Measurements from ENCODE around the gene ABCC12. TPM values are rescaled to one million over a fixed set of nuclear protein-coding genes. Genes with fewer than 3 reads are reported as not detected.
"Not testable (repeated sequence)": the region's sequence is repeated elsewhere in the genome, so short reads cannot be mapped to it uniquely, and the experiment has no call there.

Gene ABCC12
- total RNA-seq, 2 donors from 2014 or later, result not detected

GRCh38 chr16:48181746-48182520 lies 26.1 kb upstream of the ABCC12 start:
- not testable (repeated sequence) for DNase-seq; H3K9me3 ChIP-seq (ENCODE audit: control insufficient read depth, low read length, poor library complexity, severe bottlenecking); H3K36me3 Mint-ChIP-seq (ENCODE audit: low read depth); H3K4me1 Mint-ChIP-seq; H3K4me3 Mint-ChIP-seq; H3K27ac Mint-ChIP-seq; ATAC-seq
- peaks cover 19% of the 10 kb centered on the region for H3K27me3 Mint-ChIP-seq

DNA sequence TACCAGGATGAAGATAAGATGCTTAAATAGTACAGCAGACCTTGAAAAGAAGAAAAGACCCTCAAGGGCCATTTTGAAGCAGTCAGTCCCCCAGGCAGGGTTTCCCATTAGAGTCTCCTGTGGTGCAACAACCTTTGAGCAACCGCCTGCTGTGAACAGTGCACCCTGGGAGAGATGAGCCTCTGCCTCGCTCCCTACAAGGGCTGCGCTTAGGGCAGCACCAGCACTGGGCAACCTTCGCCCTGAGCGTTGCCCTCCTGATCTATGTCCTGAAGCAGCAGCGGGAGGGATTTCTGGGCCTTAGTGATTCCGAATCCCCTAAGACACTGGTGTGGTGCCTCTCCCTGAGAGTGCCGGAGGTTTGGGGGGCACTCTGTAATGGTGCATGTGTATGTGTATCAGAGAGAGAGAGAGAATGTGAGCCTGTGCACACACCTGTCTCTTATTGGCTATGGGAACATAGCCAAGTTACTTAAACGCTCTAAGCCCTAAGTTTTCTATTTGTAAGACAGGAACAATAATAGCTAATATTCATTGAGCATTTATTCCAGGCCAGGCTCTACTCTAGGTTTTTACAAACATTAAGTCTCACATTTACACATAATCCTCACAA lies 25.2 kb upstream of the ABCC12 start:
- H3K27ac Mint-ChIP-seq, result no peak overlapping the region
- peaks cover 2% of the 10 kb centered on the region for H3K36me3 Mint-ChIP-seq (ENCODE audit: low read depth)
- H3K4me3 Mint-ChIP-seq, result no peak overlapping the region
- H3K4me1 Mint-ChIP-seq, result peaks cover 4% of the 10 kb centered on the region
- H3K27me3 Mint-ChIP-seq, result peaks cover 26% of the 10 kb centered on the region
- DNase-seq, result no peak
- ATAC-seq, result no peak
- no peaks in the 10 kb centered on the region for H3K9me3 ChIP-seq (ENCODE audit: control insufficient read depth, low read length, poor library complexity, severe bottlenecking)

DNA sequence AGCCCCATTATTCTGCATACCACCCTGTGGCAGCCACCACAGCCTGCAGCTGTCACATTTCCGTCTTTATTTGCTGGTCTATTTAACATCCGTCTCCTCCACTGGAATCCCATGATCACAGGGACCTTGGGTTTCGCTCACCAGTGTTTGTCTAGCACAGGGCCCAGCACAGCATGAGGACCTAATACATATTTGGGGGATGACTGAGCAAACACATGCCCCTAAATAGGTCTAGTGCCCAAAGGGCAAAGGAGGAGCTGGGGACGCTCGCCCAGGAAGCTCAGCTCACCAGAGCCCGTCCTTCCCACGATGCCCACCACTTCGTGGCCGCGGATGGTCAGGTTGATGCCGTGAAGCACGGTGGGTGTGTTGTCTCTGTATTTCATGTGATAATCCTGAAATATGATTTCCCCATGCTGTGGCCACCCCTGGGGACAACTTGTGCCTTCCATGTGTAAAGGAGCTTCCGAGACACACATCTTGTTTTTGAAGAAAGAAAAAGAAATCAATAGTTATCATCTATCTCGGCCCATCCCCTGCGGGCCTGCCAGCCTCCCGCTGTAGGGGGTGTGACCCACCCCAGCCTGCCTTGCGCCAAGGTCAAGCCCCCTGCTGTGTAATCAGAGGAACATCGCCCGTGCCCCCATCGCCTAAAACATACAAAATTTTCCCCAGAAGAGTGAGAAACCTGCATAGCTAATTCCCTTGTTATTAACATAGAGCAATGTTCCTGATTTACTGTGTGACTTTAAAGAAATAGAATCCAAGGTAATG lies 21.0 kb upstream of the ABCC12 start:
- Mint-ChIP-seq H3K27me3 (peaks cover 23% of the 10 kb centered on the region), H3K36me3 (ENCODE audit: low read depth) (no peaks in the 10 kb centered on the region), H3K4me3 (no peak overlapping the region), H3K27ac (no peak overlapping the region), H3K4me1 (peaks cover 2% of the 10 kb centered on the region)
- ATAC-seq (no peak), DNase-seq (no peak)
- no peaks in the 10 kb centered on the region for H3K9me3 ChIP-seq (ENCODE audit: control insufficient read depth, low read length, poor library complexity, severe bottlenecking)

- Mint-ChIP-seq H3K27ac (no peak overlapping the region), H3K27me3 (peaks cover 29% of the 10 kb centered on the region), H3K36me3 (ENCODE audit: low read depth) (no peaks in the 10 kb centered on the region)
Measured at GRCh38 chr16:48173889-48174288, 18.1 kb upstream of the ABCC12 start.

DNA sequence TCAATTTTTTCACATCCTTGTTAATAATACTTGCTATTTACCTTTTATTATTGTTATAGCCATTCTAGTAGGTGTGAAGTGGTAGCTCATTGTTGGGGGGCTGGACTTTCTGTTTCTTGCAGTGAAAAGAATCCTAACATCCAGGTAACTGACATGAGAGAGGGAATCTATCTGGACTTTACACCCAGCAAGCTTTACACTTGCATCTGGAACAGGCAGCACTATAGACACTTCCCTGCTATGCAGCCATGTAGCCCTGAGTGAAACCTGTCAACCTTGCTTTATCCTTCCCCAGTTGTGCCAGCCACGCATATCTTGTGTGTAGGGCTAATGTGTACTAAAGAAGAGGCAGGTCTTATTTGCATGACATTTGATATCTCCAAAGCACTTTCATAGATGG lies 16.9 kb upstream of the ABCC12 start:
- H3K27me3 Mint-ChIP-seq, result peaks cover 29% of the 10 kb centered on the region
- peaks cover 2% of the 10 kb centered on the region for H3K4me1 Mint-ChIP-seq
- H3K27ac Mint-ChIP-seq, result no peak overlapping the region
- ATAC-seq (no peak), DNase-seq (no peak)
- no peak overlapping the region for H3K4me3 Mint-ChIP-seq
- no peaks in the 10 kb centered on the region for H3K9me3 ChIP-seq (ENCODE audit: control insufficient read depth, low read length, poor library complexity, severe bottlenecking)
- no peaks in the 10 kb centered on the region for H3K36me3 Mint-ChIP-seq (ENCODE audit: low read depth)

More at GRCh38 chr16:48173889-48174288, 18.1 kb upstream of the ABCC12 start:
- DNase-seq (no peak), ATAC-seq (no peak)
- no peaks in the 10 kb centered on the region for H3K9me3 ChIP-seq (ENCODE audit: control insufficient read depth, low read length, poor library complexity, severe bottlenecking)
- H3K4me1 Mint-ChIP-seq, result peaks cover 2% of the 10 kb centered on the region
- H3K4me3 Mint-ChIP-seq, result no peak overlapping the region

- Mint-ChIP-seq H3K27ac (no peak overlapping the region), H3K27me3 (peaks cover 10% of the 10 kb centered on the region), H3K36me3 (ENCODE audit: low read depth) (no peaks in the 10 kb centered on the region), H3K4me1 (peaks cover 5% of the 10 kb centered on the region), H3K4me3 (no peak overlapping the region)
- DNase-seq (no peak), ATAC-seq (no peak)
- no peaks in the 10 kb centered on the region for H3K9me3 ChIP-seq (ENCODE audit: control insufficient read depth, low read length, poor library complexity, severe bottlenecking)
Measured at GRCh38 chr16:48169896-48170295, 14.1 kb upstream of the ABCC12 start.

- no peaks in the 10 kb centered on the region for H3K36me3 Mint-ChIP-seq (ENCODE audit: low read depth)
- H3K4me1 Mint-ChIP-seq, result peaks cover 8% of the 10 kb centered on the region
- no peak overlapping the region for H3K27ac Mint-ChIP-seq
- DNase-seq (no peak), ATAC-seq (no peak)
- H3K27me3 Mint-ChIP-seq, result peaks cover 7% of the 10 kb centered on the region
- H3K9me3 ChIP-seq (ENCODE audit: control insufficient read depth, low read length, poor library complexity, severe bottlenecking), result no peaks in the 10 kb centered on the region
- no peak overlapping the region for H3K4me3 Mint-ChIP-seq
Measured at GRCh38 chr16:48168075-48168474, 12.3 kb upstream of the ABCC12 start.

DNA sequence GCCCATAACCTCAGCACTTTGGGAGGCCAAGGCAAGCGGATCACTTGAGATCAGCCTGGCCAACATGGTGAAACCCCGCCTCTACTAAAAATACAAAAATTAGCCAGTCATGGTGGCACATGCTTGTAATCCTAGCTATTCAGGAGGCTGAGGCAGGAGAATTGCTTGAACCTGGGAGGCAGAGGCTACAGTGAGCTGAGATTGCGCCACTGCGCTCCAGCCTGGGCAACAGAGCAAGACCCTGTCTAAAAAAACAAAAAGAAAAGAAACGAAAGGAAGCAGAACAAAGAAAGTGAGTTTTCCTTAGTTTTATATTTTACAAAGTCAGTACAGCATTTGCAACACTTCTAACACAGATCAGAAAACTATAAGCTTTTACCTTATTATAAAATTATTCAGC lies 10.8 kb upstream of the ABCC12 start:
- H3K4me1 Mint-ChIP-seq; H3K27ac Mint-ChIP-seq; H3K36me3 Mint-ChIP-seq (ENCODE audit: low read depth); ATAC-seq; H3K9me3 ChIP-seq (ENCODE audit: control insufficient read depth, low read length, poor library complexity, severe bottlenecking); DNase-seq; H3K4me3 Mint-ChIP-seq: not testable (repeated sequence)
- peaks cover 14% of the 10 kb centered on the region for H3K27me3 Mint-ChIP-seq

DNA sequence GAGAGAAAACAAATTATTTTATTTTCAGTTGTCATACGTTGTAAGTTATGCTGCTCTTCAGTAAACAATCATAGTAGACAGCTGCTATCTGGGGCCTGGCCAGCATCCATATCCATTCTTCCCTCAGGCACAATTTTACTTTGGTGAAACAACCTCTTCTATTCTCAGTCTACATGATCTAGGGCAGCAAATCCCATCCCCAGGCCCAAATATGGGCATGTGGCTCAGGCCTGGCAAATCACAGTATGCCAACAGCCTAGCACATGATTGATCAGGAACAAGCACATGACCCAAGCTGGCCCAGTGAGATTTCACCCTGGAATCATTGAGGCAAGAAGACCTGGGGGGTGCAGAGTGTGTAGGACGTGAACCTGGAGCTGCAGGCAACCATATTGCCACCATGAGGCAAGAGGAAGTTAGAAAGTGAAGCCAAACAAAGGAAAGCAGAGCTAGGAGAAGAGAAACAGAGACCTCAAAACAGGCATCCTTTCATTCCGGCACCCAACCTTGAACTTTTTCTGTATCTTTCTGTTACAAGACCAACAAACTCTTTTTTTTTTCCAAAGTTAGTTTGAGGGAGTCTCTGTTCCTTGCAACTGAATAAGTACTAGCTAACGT lies 10.3 kb upstream of the ABCC12 start:
- DNase-seq (no peak), ATAC-seq (no peak)
- Mint-ChIP-seq H3K4me1 (peaks cover 8% of the 10 kb centered on the region), H3K27me3 (peaks cover 16% of the 10 kb centered on the region), H3K4me3 (no peak overlapping the region), H3K27ac (no peak overlapping the region), H3K36me3 (ENCODE audit: low read depth) (no peaks in the 10 kb centered on the region)
- no peaks in the 10 kb centered on the region for H3K9me3 ChIP-seq (ENCODE audit: control insufficient read depth, low read length, poor library complexity, severe bottlenecking)

DNA sequence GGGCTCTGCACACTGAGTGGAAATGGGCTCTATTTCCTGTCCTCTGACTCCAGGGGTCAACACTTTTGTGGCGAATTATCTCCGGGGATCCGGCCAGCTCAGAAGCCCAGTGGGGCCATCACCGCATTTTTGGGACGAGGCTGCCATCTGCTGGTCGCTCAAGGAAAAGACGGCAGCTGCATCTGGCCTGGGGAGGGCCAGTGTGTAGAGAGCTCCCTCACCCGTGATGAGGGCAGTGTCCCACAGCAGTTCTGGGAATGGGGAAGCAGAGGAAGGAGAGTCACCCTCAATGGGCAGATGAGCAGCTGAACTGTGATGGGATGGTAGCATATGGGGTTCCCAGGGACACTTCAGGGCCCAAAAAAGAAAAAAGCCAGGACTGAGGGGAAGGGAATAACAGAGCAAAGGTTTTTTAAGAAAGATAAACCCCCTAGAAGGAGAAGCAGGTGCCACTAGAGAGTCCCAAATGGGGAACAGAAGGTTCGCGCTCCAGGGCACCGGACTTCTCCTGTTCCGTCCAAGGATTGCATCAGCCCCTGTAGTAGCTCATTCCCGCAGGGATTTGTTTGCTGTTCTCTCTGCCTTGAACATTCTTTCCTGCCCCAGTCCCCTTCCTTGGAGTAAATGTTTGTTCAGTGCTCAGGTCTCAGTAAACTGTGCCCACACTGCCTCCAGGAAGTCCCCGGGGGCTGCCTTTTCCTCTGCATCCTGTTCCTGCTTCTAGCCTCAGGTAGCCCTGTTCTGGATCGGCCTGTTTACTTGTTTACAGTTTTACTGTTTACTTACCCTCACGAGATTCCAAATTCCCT lies 9.3 kb upstream of the ABCC12 start:
- Mint-ChIP-seq H3K27ac (peak overlapping the region; percentile 21), H3K27me3 (peaks cover 11% of the 10 kb centered on the region), H3K4me3 (peak overlapping the region; percentile 19), H3K4me1 (peaks cover 8% of the 10 kb centered on the region), H3K36me3 (ENCODE audit: low read depth) (no peaks in the 10 kb centered on the region)
- no peaks in the 10 kb centered on the region for H3K9me3 ChIP-seq (ENCODE audit: control insufficient read depth, low read length, poor library complexity, severe bottlenecking)
- DNase-seq (peak; percentile 46 to 55 (median 47)), ATAC-seq (peak; percentile 86)

DNA sequence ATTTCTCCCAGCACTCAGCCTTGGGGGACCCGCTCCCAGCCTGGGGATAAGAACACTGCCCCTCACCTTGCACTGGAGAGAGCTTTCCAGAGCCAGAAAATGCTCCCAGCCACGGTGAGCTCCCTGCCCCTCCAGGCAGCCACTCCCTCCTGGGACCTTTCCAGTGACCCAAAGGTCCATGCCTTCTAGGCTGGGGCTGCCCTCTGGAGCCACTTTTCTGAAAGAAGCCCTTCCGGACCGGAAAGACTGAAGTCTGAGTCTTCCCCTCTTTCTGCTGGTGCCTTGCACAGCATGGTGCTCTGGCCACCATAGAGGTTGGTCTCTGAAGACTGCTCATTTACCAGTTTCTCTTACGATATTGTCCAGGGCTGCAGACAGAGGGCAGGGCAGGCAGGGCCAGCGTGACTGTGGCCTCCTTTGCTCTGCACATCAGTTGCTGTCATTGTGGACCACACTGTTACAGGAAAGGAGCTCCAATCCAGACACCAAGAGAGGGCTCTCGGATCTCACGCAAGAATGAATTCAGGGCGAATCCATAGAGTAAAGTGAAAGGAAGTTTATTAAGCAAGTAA lies 7.1 kb upstream of the ABCC12 start:
- Mint-ChIP-seq H3K36me3 (ENCODE audit: low read depth) (no peaks in the 10 kb centered on the region), H3K4me1 (peaks cover 8% of the 10 kb centered on the region), H3K4me3 (no peak overlapping the region), H3K27ac (no peak overlapping the region), H3K27me3 (peaks cover 21% of the 10 kb centered on the region)
- H3K9me3 ChIP-seq (ENCODE audit: control insufficient read depth, low read length, poor library complexity, severe bottlenecking), result no peaks in the 10 kb centered on the region
- DNase-seq (no peak), ATAC-seq (no peak)

GRCh38 chr16:48161906-48162305 lies 6.1 kb upstream of the ABCC12 start:
- Mint-ChIP-seq H3K27me3 (peaks cover 30% of the 10 kb centered on the region), H3K4me3 (no peak overlapping the region), H3K4me1 (peaks cover 8% of the 10 kb centered on the region), H3K36me3 (ENCODE audit: low read depth) (no peaks in the 10 kb centered on the region), H3K27ac (no peak overlapping the region)
- no peak for ATAC-seq
- no peaks in the 10 kb centered on the region for H3K9me3 ChIP-seq (ENCODE audit: control insufficient read depth, low read length, poor library complexity, severe bottlenecking)
- no peak for DNase-seq

Data from T-helper 17 cell (primary cell).